ENCODE measurements around the gene DVL1.

Gene DVL1

GRCh38 chr1:1373051-1373814, 24.0 kb upstream of the DVL1 start:
- Histone ChIP-seq H3K4me3 (ENCODE audit: low read length) (0 out of 2 replicates have a peak overlapping the region, but pooled peaks have one; percentile 92), H3K27me3 (ENCODE audit: low read depth, low read length) (no peaks in the 10 kb centered on the region), H3K9ac (ENCODE audit: low read length) (no peak overlapping the region), H2AFZ (ENCODE audit: low read depth, low read length) (no peak overlapping the region), H3K27ac (ENCODE audit: low read length) (no peak overlapping the region), H4K20me1 (ENCODE audit: insufficient read depth, low read length) (no peaks in the 10 kb centered on the region), H3K4me2 (ENCODE audit: low read length) (peak overlapping the region; percentile 64), H3K9me3 (ENCODE audit: insufficient read depth, low read length) (no peaks in the 10 kb centered on the region), H3K4me1 (ENCODE audit: low read length) (peaks cover 23% of the 10 kb centered on the region), H3K36me3 (replicated peaks; ENCODE audit: low read depth, low read length) (peaks cover 16% of the 10 kb centered on the region), H3K79me2 (ENCODE audit: low read length) (peaks cover 36% of the 10 kb centered on the region)
- no peak for TF ChIP-seq EZH2phosphoT487 (IDR thresholded peaks at IDR 0.05; ENCODE audit: low read depth)
- no peak for TF ChIP-seq CTCF (IDR thresholded peaks at IDR 0.05; ENCODE audit: low read depth, low read length)

- Histone ChIP-seq H4K20me1 (ENCODE audit: insufficient read depth, low read length) (no peaks in the 10 kb centered on the region), H2AFZ (ENCODE audit: low read depth, low read length) (no peak overlapping the region), H3K79me2 (ENCODE audit: low read length) (peaks cover 36% of the 10 kb centered on the region), H3K36me3 (replicated peaks; ENCODE audit: low read depth, low read length) (peaks cover 16% of the 10 kb centered on the region), H3K4me2 (ENCODE audit: low read length) (0 out of 2 replicates have a peak overlapping the region, but pooled peaks have one; percentile 13), H3K9ac (ENCODE audit: low read length) (no peak overlapping the region), H3K4me1 (ENCODE audit: low read length) (peaks cover 23% of the 10 kb centered on the region), H3K27ac (ENCODE audit: low read length) (no peak overlapping the region), H3K27me3 (ENCODE audit: low read depth, low read length) (no peaks in the 10 kb centered on the region), H3K4me3 (ENCODE audit: low read length) (no peak overlapping the region), H3K9me3 (ENCODE audit: insufficient read depth, low read length) (peaks cover 4% of the 10 kb centered on the region; the same call in 1 of the 2 replicates)
- TF ChIP-seq EZH2phosphoT487 (IDR thresholded peaks at IDR 0.05; ENCODE audit: low read depth), result no peak
- TF ChIP-seq CTCF (IDR thresholded peaks at IDR 0.05; ENCODE audit: low read depth, low read length), result peak; percentile 81
Measured at GRCh38 chr1:1371746-1372711, 22.8 kb upstream of the DVL1 start.

- Histone ChIP-seq H3K4me2 (ENCODE audit: low read length) (no peak overlapping the region), H3K27ac (ENCODE audit: low read length) (no peak overlapping the region), H3K9ac (ENCODE audit: low read length) (no peak overlapping the region), H3K9me3 (ENCODE audit: insufficient read depth, low read length) (peaks cover 10% of the 10 kb centered on the region; the same call in 1 of the 2 replicates), H4K20me1 (ENCODE audit: insufficient read depth, low read length) (no peaks in the 10 kb centered on the region), H3K27me3 (ENCODE audit: low read depth, low read length) (no peaks in the 10 kb centered on the region), H3K4me1 (ENCODE audit: low read length) (peaks cover 22% of the 10 kb centered on the region), H3K4me3 (ENCODE audit: low read length) (no peak overlapping the region), H3K36me3 (replicated peaks; ENCODE audit: low read depth, low read length) (peaks cover 9% of the 10 kb centered on the region), H3K79me2 (ENCODE audit: low read length) (peaks cover 36% of the 10 kb centered on the region), H2AFZ (ENCODE audit: low read depth, low read length) (no peak overlapping the region)
- TF ChIP-seq CTCF (IDR thresholded peaks at IDR 0.05; ENCODE audit: low read depth, low read length) (no peak), EZH2phosphoT487 (IDR thresholded peaks at IDR 0.05; ENCODE audit: low read depth) (no peak)
Measured at GRCh38 chr1:1371364-1371745, 22.1 kb upstream of the DVL1 start.

Data from OCI-LY3 (cell line).